Mesenchymal stem cell (in vitro differentiated cells and primary cell): ENCODE results near the gene SLC28A1.

ENCODE experiments used
- DNase-seq: peaks from one replicate; pipeline ENCODE4 v3.0.0-alpha.2; 2013
- H2AFZ ChIP-seq: one replicate; pipeline ENCODE4 v1.6.1; 2013; ENCODE audit warnings: low read depth, mild to moderate bottlenecking, control low read depth, inconsistent platforms, low read length, moderate library complexity
- H2AK5ac ChIP-seq: 2 replicates; pipeline ENCODE4 v1.6.1; 2013; ENCODE audit warnings: low read length, moderate library complexity, mild to moderate bottlenecking, inconsistent platforms; ENCODE audit not compliant: severe bottlenecking
- H2BK120ac ChIP-seq: one replicate; pipeline ENCODE4 v1.6.1; 2013; ENCODE audit warnings: low read depth, mild to moderate bottlenecking, inconsistent platforms, low read length, moderate library complexity
- H2BK12ac ChIP-seq, 2 experiments: one replicate each; pipeline ENCODE4 v1.6.1; 2013; ENCODE audit warnings: inconsistent platforms in 2 of 2, low read length in 2 of 2, mild to moderate bottlenecking in 2 of 2, moderate library complexity in 2 of 2, control low read depth in 1 of 2
- H2BK15ac ChIP-seq: one replicate; pipeline ENCODE4 v1.6.1; 2013; ENCODE audit warnings: mild to moderate bottlenecking, low read depth, inconsistent platforms; ENCODE audit not compliant: poor library complexity, severe bottlenecking
- H2BK5ac ChIP-seq: 2 replicates; pipeline ENCODE4 v1.6.1; 2013; ENCODE audit warnings: low read depth, mild to moderate bottlenecking, low read length, control low read depth, inconsistent platforms; ENCODE audit not compliant: poor library complexity, severe bottlenecking
- H3K14ac ChIP-seq, 2 experiments: one replicate each; pipeline ENCODE4 v1.6.1; 2013; ENCODE audit warnings: inconsistent platforms in 2 of 2, low read length in 2 of 2, control low read depth in 1 of 2, mild to moderate bottlenecking in 1 of 2, moderate library complexity in 1 of 2
- H3K18ac ChIP-seq, 2 experiments: one replicate each; pipeline ENCODE4 v1.6.1; 2013; ENCODE audit warnings: inconsistent platforms in 2 of 2, low read length in 2 of 2, control low read depth in 1 of 2, low read depth in 1 of 2, mild to moderate bottlenecking in 1 of 2
- H3K23ac ChIP-seq, 2 experiments: one replicate each; pipeline ENCODE4 v1.6.1; 2013; ENCODE audit warnings: inconsistent platforms in 2 of 2, low read length in 2 of 2, mild to moderate bottlenecking in 2 of 2, moderate library complexity in 2 of 2, control low read depth in 1 of 2
- H3K27ac ChIP-seq: 2 replicates; pipeline ENCODE4 v1.5.1; 2013; ENCODE audit warnings: mild to moderate bottlenecking, moderate library complexity, low read length, control low read depth, inconsistent platforms; ENCODE audit not compliant: poor library complexity, severe bottlenecking
- H3K27me3 ChIP-seq, 2 experiments: 2 replicates each; pipeline versions ENCODE4 v1.6.1 to v1.7.0; 2013; ENCODE audit warnings: low read length in 2 of 2, mild to moderate bottlenecking in 2 of 2, moderate library complexity in 2 of 2, control low read depth in 1 of 2, inconsistent platforms in 1 of 2; ENCODE audit not compliant: control insufficient read depth in 1 of 2, insufficient read depth in 1 of 2
- H3K36me3 ChIP-seq, 2 experiments: 2 replicates each; pipeline versions ENCODE4 v1.6.1 to v1.7.0; 2013; ENCODE audit warnings: low read length in 2 of 2, control low read depth in 1 of 2, inconsistent platforms in 1 of 2, low read depth in 1 of 2, mild to moderate bottlenecking in 1 of 2; ENCODE audit not compliant: insufficient read depth in 2 of 2, control insufficient read depth in 1 of 2
- H3K4ac ChIP-seq, 2 experiments: one replicate each; pipeline ENCODE4 v1.6.1; 2013; ENCODE audit warnings: inconsistent platforms in 2 of 2, low read length in 2 of 2, mild to moderate bottlenecking in 2 of 2, moderate library complexity in 2 of 2, control low read depth in 1 of 2, low read depth in 1 of 2
- H3K4me1 ChIP-seq: 2 replicates; pipeline ENCODE4 v1.6.1; 2013; ENCODE audit warnings: low read depth, low read length, control low read depth; ENCODE audit not compliant: control insufficient read depth, insufficient read depth
- H3K4me2 ChIP-seq: 2 replicates; pipeline ENCODE4 v1.6.1; 2013; ENCODE audit warnings: low read length, mild to moderate bottlenecking, inconsistent platforms; ENCODE audit not compliant: poor library complexity, severe bottlenecking
- H3K4me3 ChIP-seq, 2 experiments: 2 replicates each; pipeline versions ENCODE4 v1.5.1 to v1.7.0; 2013; ENCODE audit warnings: low read length in 2 of 2, mild to moderate bottlenecking in 2 of 2, control low read depth in 1 of 2, low read depth in 1 of 2; ENCODE audit not compliant: insufficient read depth in 1 of 2
- H3K79me1 ChIP-seq: replicated peaks from 2 replicates; pipeline ENCODE4 v1.6.1; 2013; ENCODE audit warnings: mild to moderate bottlenecking, control low read depth, low read length, inconsistent platforms; ENCODE audit not compliant: poor library complexity, severe bottlenecking
- H3K9ac ChIP-seq: 2 replicates; pipeline ENCODE4 v1.7.0; 2013; ENCODE audit warnings: mild to moderate bottlenecking, low read length, moderate library complexity
- H3K9me3 ChIP-seq: 2 replicates; pipeline ENCODE4 v1.7.0; 2013; ENCODE audit warnings: mild to moderate bottlenecking, low read length; ENCODE audit not compliant: control insufficient read depth
- H4K8ac ChIP-seq: one replicate; pipeline ENCODE4 v1.6.1; 2013; ENCODE audit warnings: inconsistent platforms, mild to moderate bottlenecking, low read length, moderate library complexity
- H4K91ac ChIP-seq: one replicate; pipeline ENCODE4 v1.6.1; 2013; ENCODE audit warnings: mild to moderate bottlenecking, low read length, inconsistent platforms
- WGBS: methylation state at CpG from one replicate; pipeline ENCODE4 v1.1.7; 2013; ENCODE audit warnings: mixed read lengths; 5-methylcytosine and 5-hydroxymethylcytosine counted together

Gene SLC28A1

DNA sequence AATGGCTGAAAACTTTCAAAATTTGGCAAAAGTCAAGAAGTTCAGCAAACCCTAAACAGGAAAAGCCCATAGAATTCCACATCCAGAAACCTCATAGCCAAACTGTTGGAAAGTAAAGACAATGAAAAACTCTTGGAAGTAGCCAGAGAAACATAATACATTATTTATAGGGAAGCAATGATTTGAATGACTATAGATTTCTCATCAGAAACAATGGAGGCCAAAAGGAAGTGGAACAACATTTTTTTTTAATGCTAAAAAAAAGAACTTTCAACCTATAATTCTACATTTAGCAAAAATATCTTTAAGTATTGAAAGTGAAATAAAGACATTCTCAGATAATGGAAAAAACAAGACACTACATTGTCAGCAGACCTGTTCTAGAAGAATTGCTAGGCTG lies 37.1 kb upstream of the SLC28A1 start:
- Histone ChIP-seq H3K4me3 (no peak overlapping the region), H3K4me2 (no peak overlapping the region), H3K79me1 (no peaks in the 10 kb centered on the region), H4K91ac (no peak overlapping the region), H2BK5ac (no peak overlapping the region), H4K8ac (no peak overlapping the region), H3K36me3 (no peaks in the 10 kb centered on the region), H2BK12ac (no peak overlapping the region), H2BK120ac (no peak overlapping the region), H2AFZ (no peak overlapping the region), H3K4ac (no peak overlapping the region), H3K4me1 (peaks cover 1% of the 10 kb centered on the region), H3K14ac (no peak overlapping the region), H3K23ac (no peak overlapping the region), H3K9ac (no peak overlapping the region), H3K27ac (no peak overlapping the region), H3K9me3 (peaks cover 27% of the 10 kb centered on the region), H3K18ac (no peak overlapping the region), H2BK15ac (no peak overlapping the region), H2AK5ac (no peak overlapping the region), H3K27me3 (no peaks in the 10 kb centered on the region)
- no peak for DNase-seq

DNA sequence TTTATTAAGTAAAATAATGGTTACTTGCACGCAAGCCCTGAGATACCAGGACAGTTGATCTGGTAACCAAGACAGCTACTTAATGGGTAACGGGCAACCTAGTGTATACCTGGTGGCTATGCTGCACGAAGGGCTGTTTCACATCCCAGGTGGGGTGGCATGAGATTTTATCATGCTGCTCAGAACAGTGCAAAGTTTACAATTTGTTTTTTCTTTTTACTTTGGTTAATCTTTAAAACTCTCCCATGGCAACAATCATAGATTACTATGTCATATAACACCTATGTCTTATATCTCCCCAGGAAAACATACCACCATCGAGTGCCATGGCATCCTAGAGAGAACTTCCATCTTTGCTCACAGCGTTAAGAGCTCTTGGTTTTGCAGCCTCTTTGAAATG lies 32.2 kb upstream of the SLC28A1 start:
- no peak overlapping the region for H2AK5ac ChIP-seq
- no peak overlapping the region for H3K27ac ChIP-seq
- no peak overlapping the region for H3K23ac ChIP-seq
- H2BK12ac ChIP-seq: no peak overlapping the region
- H3K14ac ChIP-seq: no peak overlapping the region
- 100% methylated on average over 4 of the region's 5 CpGs for WGBS
- no peak overlapping the region for H2BK15ac ChIP-seq
- H3K9ac ChIP-seq: no peak overlapping the region
- H3K79me1 ChIP-seq: no peaks in the 10 kb centered on the region
- H4K8ac ChIP-seq: no peak overlapping the region
- H3K27me3 ChIP-seq: peaks cover 0 to 3% of the 10 kb centered on the region in 2 experiments
- no peak for DNase-seq
- H3K4me3 ChIP-seq: no peak overlapping the region
- peaks cover 4% of the 10 kb centered on the region for H3K4me1 ChIP-seq
- H2BK120ac ChIP-seq: no peak overlapping the region
- no peak overlapping the region for H2BK5ac ChIP-seq
- H4K91ac ChIP-seq: no peak overlapping the region
- H3K18ac ChIP-seq: no peak overlapping the region
- H2AFZ ChIP-seq: no peak overlapping the region
- H3K4me2 ChIP-seq: no peak overlapping the region
- peaks cover 14% of the 10 kb centered on the region for H3K9me3 ChIP-seq
- no peak overlapping the region for H3K4ac ChIP-seq
- no peaks in the 10 kb centered on the region for H3K36me3 ChIP-seq

DNA sequence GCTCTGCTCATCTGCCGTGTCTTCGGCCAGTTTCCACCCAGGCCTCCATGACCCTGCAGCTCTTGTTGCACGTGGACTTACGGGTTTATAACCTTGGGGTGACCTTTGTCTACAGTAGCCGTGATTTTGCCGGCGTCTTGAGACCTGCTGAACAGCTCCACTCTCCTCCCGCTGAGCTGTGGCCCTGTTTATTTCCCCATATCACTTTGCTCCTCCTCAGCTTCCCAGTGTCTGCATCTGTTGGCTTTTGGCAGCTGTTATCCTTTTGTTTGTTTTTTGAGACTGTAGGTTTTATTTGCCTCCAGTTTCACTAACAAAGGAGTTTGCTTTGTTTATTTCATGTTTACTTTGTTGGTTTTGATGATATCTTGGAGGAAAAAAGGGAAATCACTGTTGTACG lies 29.3 kb upstream of the SLC28A1 start:
- H3K4me1 ChIP-seq: peaks cover 4% of the 10 kb centered on the region
- no peak overlapping the region for H3K18ac ChIP-seq
- H2BK12ac ChIP-seq: no peak overlapping the region
- H3K9me3 ChIP-seq: no peaks in the 10 kb centered on the region
- H2AK5ac ChIP-seq: no peak overlapping the region
- H3K14ac ChIP-seq: no peak overlapping the region
- no peaks in the 10 kb centered on the region for H3K79me1 ChIP-seq
- H2AFZ ChIP-seq: no peak overlapping the region
- peaks cover 0 to 3% of the 10 kb centered on the region in 2 experiments for H3K27me3 ChIP-seq
- no peak overlapping the region for H3K27ac ChIP-seq
- H3K9ac ChIP-seq: no peak overlapping the region
- 86% methylated on average over 9 of the region's 9 CpGs for WGBS
- no peak overlapping the region for H3K4ac ChIP-seq
- H3K4me2 ChIP-seq: no peak overlapping the region
- H3K36me3 ChIP-seq: no peaks in the 10 kb centered on the region
- no peak overlapping the region for H4K91ac ChIP-seq
- no peak overlapping the region for H2BK15ac ChIP-seq
- no peak overlapping the region for H2BK5ac ChIP-seq
- no peak overlapping the region for H3K23ac ChIP-seq
- H4K8ac ChIP-seq: no peak overlapping the region
- no peak overlapping the region for H3K4me3 ChIP-seq
- H2BK120ac ChIP-seq: no peak overlapping the region
- no peak for DNase-seq

DNA sequence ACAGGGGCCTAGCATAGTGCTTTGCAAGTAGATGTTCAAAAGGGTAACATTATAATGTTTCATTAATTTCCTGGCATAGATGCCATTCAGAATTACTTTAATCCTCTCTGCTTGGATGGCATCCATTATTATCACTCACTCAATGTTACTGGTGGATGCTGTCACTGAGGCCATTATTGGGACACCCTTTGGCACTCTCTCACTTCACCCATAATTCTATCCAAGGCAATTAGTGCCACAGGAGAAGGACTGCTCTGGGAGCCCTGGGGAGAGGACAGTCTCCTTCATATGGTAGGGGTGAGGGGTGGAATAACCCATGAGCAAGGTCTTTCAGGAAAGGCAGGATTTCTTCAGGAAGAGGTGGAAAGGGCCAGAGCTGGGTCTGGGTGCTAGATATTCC lies 28.7 kb upstream of the SLC28A1 start:
- Histone ChIP-seq H3K14ac (no peak overlapping the region), H2AK5ac (no peak overlapping the region), H2BK5ac (no peak overlapping the region), H3K18ac (no peak overlapping the region), H3K36me3 (no peaks in the 10 kb centered on the region), H3K23ac (no peak overlapping the region), H3K4me3 (no peak overlapping the region), H4K91ac (no peak overlapping the region), H3K27me3 (peaks cover 0 to 3% of the 10 kb centered on the region in 2 experiments), H2BK15ac (no peak overlapping the region), H3K4me1 (peaks cover 4% of the 10 kb centered on the region), H2BK12ac (no peak overlapping the region), H2BK120ac (no peak overlapping the region), H4K8ac (no peak overlapping the region), H3K4ac (no peak overlapping the region), H3K9me3 (no peaks in the 10 kb centered on the region), H2AFZ (no peak overlapping the region), H3K27ac (no peak overlapping the region), H3K4me2 (no peak overlapping the region), H3K79me1 (no peaks in the 10 kb centered on the region), H3K9ac (no peak overlapping the region)
- DNase-seq: no peak
